ENCODE results near the gene ENPP1.
"Not testable (repeated sequence)": the region's sequence is repeated elsewhere in the genome, so short reads cannot be mapped to it uniquely, and the experiment has no call there.

The ENPP1 gene

GRCh38 chr6:131883016-131883415 is 75.2 kb downstream of the ENPP1 start:
- no peak for DNase-seq

DNA sequence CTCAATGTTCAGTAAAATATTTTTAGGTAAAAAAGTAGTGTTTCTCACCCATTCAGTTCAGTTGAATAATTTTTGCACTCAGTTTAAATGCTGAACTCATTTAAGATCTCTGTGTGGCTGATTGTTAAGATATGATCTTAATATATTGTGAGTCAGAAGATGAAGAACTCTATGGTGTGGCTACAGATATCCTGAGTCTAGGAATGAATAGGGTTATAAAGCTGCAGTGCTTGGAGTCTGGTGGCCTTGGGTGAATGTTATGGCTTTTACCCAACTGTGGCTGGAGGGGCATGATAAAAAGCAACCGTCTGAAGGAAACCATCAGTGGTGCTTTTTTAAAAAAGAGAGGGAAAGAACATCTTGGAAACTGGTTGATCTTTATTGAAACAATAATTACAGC is 77.4 kb downstream of the ENPP1 start:
- no peak for DNase-seq

- no peak for DNase-seq
Measured at GRCh38 chr6:131886517-131886916, 78.7 kb downstream of the ENPP1 start.

DNA sequence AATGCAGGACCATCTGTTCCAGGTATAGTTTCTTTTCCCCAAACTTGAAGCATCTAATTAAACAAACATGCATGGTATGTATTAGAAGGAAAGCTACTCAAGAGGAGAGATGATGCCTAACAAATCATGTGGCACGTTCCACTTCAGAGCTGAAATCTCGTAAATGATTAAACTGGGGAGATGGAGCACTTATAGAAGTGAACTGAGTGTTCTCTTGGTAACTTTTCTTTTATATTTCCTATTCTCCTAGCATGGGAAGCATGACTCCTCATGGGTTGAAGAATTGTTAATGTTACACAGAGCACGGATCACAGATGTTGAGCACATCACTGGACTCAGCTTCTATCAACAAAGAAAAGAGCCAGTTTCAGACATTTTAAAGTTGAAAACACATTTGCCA is 82.3 kb downstream of the ENPP1 start:
- no peak for DNase-seq

DNA sequence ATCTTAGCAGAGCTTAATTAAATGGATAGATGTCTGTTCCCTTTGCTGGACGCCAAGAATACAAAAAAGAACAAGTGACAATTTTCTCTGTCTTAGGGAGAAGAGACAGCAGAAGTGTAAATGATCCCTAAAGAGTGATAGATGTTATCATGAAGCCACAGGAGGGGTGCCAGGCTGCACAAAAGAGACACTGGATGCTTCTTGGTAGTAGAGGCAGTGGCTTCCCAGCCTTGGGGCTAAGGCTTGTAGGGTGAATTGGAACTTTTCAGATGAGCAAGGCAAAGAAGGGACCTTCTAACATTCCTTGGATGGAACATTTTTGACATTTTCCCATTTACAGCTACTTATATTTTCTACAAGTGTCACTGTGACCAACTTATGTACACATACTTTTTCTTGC is 85.4 kb downstream of the ENPP1 start:
- DNase-seq: no peak

- DNase-seq: no peak
Measured at GRCh38 chr6:131894493-131895424, 86.9 kb downstream of the ENPP1 start.

DNA sequence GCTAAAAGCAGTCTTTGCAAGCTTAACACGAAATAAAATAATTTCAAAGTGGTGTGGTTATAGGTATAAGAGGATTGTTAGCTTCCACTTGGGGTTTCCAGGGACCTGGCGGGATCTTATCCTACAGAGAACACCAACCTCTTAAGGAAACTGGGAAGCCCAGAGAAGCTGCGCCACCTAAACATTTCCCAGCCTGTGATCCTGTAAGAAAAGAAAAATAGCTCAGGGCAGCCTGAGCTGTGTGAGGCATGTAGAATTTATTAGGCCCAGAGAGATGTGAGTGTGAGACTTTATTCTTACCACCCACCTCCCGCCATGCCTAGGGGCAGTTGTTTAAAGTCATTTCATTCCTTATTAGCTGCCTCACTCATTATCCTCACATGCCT is 89.2 kb downstream of the ENPP1 start:
- no peak for DNase-seq

GRCh38 chr6:131897621-131898020 is 89.8 kb downstream of the ENPP1 start:
- no peak for DNase-seq

DNA sequence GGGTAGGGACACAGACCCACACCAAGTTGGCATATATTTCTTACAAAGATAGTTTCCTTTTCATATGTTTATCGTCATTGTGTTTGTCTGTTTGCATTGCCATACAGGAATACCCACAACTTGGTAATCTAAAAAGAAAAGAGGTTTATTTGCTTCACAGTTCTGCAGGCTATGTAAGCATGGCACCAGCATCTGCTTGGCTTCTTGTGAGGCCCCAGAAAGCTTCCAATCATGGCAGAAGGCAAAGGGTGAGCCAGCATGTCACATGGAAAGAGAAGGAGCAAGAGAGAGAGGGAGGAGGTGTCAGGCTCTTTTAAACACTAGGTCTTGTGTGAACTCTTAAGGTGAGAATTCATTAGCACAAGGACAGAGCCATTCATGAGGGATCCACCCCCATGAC is 90.9 kb downstream of the ENPP1 start:
- DNase-seq: no peak

GRCh38 chr6:131900231-131900630 is 92.4 kb downstream of the ENPP1 start:
- no peak for DNase-seq

GRCh38 chr6:131901326-131901873 is 93.6 kb downstream of the ENPP1 start:
- not testable (repeated sequence) for DNase-seq

DNA sequence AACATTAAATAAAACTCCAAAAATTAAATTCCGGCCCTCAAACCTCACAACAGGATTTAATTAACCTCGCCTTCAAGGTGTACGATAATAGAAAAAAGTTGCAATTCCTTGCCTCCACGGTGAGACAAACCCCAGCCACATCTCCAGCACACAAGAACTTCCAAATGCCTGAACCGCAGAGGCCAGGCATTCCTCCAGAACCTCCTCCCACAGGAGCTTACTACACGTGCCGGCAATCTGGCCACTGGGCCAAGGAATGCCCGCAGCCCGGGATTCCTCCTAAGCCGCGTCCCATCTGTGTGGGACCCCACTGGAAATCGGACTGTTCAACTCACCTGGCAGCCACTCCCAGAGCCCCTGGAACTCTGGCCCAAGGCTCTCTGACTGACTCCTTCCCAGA is 95.9 kb downstream of the ENPP1 start:
- not testable (repeated sequence) for DNase-seq

GRCh38 chr6:131908787-131909186 is 101.0 kb downstream of the ENPP1 start:
- not testable (repeated sequence) for DNase-seq

- DNase-seq: peak; percentile 78
Measured at GRCh38 chr6:131909408-131910218, 101.8 kb downstream of the ENPP1 start.

DNA sequence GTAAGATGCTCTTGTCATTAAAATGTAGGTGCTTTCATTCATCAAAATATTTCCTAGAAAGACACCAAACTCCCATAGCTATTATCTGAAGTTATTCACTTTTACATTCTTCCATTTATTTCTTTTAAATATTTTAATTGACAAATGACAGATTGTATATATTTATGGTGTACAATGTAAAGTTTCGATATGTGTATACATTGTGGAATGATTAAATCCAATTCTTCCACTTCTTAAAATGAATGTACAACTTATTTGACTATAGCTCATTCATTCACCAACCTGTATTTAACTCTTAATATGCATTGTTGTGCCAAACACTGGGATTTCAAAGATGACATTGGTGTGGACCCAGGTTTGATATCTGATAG is 102.4 kb downstream of the ENPP1 start:
- DNase-seq: no peak

DNA sequence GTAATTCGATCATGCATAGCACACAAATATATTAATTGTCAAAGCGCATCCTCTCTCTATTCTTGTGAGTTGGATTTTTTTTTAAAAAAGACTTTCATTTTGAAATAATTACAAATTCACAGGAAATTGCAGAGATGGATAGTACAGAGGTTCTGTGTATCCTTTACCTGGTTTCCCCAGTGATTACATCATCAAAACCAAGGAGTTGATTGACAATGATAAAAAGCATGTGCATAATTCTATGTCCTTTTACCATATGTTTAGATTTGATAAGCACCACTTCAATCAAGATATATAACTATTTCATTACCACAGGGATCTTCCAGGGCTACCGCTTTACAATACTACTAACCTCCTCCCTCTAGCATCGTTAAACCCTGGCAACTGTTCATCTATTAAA is 103.1 kb downstream of the ENPP1 start:
- no peak for DNase-seq

- no peak for DNase-seq
Measured at GRCh38 chr6:131911951-131912350, 104.1 kb downstream of the ENPP1 start.

- DNase-seq: no peak
Measured at GRCh38 chr6:131914234-131914633, 106.4 kb downstream of the ENPP1 start.

DNA sequence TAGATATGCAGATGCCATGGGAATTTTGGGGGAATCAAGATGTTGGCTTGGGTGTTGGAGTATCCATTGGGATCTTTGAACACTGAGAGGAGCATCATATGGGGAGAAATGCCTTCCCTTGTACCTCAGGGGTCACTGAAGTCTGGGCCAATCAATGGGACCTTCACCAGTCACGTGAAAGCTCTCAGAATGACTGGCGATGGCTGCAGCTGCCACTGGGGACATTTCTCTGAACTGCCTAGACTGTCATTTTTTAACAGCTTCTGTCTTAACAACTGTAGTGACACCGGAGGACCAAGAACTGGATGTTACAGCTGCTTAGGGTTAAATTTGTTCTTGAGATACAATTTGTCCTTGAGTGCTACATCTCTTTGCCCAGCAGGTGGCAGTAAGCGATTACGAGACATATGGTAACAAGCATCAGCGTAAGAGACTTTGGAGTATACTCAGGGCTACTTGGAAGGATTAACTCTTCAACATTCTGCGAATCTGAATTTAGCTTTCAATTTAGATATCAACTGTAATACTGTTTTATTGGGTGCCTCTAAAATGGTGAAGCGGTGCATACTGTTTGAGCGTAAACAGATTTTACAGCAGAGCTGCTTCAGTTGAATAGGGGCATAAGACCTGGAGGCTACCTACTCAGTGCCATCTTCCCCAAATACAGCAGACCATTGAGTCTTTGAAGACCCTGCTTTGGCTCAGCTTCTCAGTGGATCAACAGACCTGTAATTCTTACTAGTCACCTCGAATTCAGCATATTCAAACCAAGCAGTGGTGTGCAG is 107.3 kb downstream of the ENPP1 start:
- peak; percentile 73 for DNase-seq

- not testable (repeated sequence) for DNase-seq
Measured at GRCh38 chr6:131916091-131916796, 108.4 kb downstream of the ENPP1 start.

DNA sequence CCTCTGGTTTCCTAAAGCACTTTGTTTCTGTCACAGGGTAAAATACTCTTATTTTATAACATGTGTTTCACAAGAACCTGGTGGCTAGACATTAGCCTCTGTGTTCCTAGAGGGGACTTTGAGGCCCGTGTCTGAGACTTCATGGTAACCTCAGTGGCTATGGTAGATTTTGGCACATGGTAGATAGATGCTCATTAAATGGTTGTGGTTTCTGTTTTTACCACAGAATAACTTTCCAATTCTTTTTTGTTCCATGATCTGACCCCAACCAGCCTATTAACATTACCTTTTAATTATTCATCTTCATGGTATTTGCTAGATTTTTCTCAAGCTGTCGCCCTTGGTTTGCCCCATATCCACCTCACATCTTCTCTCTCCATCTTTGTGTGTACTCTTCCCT is 109.0 kb downstream of the ENPP1 start:
- DNase-seq: no peak

DNA sequence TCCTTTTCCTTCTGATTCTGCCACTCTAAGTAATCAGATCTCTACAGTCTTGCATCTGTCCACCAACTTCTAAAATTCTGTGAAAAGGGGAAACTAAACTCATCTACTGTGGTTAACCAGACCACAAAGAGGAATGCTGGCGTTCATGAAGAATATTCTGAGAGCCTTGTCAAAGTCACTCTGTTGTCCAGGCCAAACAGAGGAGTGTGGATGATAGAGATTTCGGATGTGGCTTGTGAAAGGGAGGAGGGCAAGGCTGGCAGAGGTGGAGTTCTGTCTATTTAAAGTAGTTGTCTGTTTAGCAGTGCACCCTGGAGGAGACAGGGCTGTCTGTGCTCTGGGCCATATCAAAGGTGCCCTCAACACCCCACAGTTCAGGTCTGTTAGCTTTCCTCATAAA is 109.5 kb downstream of the ENPP1 start:
- no peak for DNase-seq
